Naive thymus-derived CD8-positive, alpha-beta T cell (primary cell): ENCODE data around the gene EMB. TPM values are rescaled to one million over a fixed set of nuclear protein-coding genes. Genes with fewer than 3 reads are reported as not detected.
"Not testable (repeated sequence)": the region's sequence is repeated elsewhere in the genome, so short reads cannot be mapped to it uniquely, and the experiment has no call there.

ENCODE experiments used
- ATAC-seq, 2 donors: fragments of 150-1000 bp; cut with Tn5 transposase in 1 of 2; sonication (Bioruptor Pico), chemical (Tn5 transposase) in 1 of 2; 1 replicate in 1 of 2; 2 replicates in 1 of 2; pipeline ENCODE4 v1.10.0; 2021; ENCODE audit warnings: mild to moderate bottlenecking in 2 of 2, moderate library complexity in 2 of 2
- POLR2A ChIA-PET: fragments of 350-600 bp; sonication (Branson Sonifier 250); formaldehyde crosslinking; loops from one replicate; lab custom pipeline; 2021; ENCODE audit warnings: antibody characterized with exemption; lab: Charles Lee
- DNase-seq, 10 donors: peaks; one replicate each; pipeline versions ENCODE4 v3.0.0 to v3.0.0-alpha.2; 2020 to 2022
- H3K27ac Mint-ChIP-seq, 10 donors: one replicate each; pipeline ENCODE4 v1.8.0; 2020 to 2022; ENCODE audit warnings: mild to moderate bottlenecking in 10 of 10, mixed read lengths in 10 of 10, moderate library complexity in 4 of 10, inconsistent platforms in 1 of 10
- H3K27me3 Mint-ChIP-seq, 5 donors: one replicate each; pipeline ENCODE4 v1.8.0; 2021 to 2022; ENCODE audit warnings: mixed read lengths in 5 of 5
- H3K36me3 Mint-ChIP-seq, 3 donors: one replicate each; pipeline ENCODE4 v1.8.0; 2020 to 2022; ENCODE audit warnings: mixed read lengths in 3 of 3, mild to moderate bottlenecking in 2 of 3, inconsistent platforms in 1 of 3
- H3K4me1 Mint-ChIP-seq, 4 donors: one replicate each; pipeline ENCODE4 v1.8.0; 2021 to 2022; ENCODE audit warnings: mixed read lengths in 4 of 4
- H3K4me3 Mint-ChIP-seq, 10 donors: one replicate each; pipeline ENCODE4 v1.8.0; 2020 to 2022; ENCODE audit warnings: mild to moderate bottlenecking in 10 of 10, mixed read lengths in 10 of 10, moderate library complexity in 6 of 10, inconsistent platforms in 1 of 10
- H3K9me3 Mint-ChIP-seq, 9 donors: one replicate each; pipeline ENCODE4 v1.8.0; 2020 to 2022; ENCODE audit warnings: mixed read lengths in 9 of 9, mild to moderate bottlenecking in 3 of 9, inconsistent platforms in 1 of 9, moderate library complexity in 1 of 9
- polyA plus RNA-seq, 3 donors: library from polyadenylated mRNA; unstranded; fragments of 300-500 nt; fragmentation: Illumina TruSeq; gene quantifications; one replicate each; pipeline ENCODE4 v1.2.3, GENCODE V29; 2021
- total RNA-seq, 8 experiments: library from RNA in 2 of 8; stranded (reverse) in 2 of 8; gene quantifications; one replicate each; pipeline ENCODE4 v1.2.3 and lab custom pipeline; 2021 to 2026

EMB gene
- total and polyA plus RNA-seq, 5 experiments from 2014 or later: 109 to 195 (median 184) TPM

DNA sequence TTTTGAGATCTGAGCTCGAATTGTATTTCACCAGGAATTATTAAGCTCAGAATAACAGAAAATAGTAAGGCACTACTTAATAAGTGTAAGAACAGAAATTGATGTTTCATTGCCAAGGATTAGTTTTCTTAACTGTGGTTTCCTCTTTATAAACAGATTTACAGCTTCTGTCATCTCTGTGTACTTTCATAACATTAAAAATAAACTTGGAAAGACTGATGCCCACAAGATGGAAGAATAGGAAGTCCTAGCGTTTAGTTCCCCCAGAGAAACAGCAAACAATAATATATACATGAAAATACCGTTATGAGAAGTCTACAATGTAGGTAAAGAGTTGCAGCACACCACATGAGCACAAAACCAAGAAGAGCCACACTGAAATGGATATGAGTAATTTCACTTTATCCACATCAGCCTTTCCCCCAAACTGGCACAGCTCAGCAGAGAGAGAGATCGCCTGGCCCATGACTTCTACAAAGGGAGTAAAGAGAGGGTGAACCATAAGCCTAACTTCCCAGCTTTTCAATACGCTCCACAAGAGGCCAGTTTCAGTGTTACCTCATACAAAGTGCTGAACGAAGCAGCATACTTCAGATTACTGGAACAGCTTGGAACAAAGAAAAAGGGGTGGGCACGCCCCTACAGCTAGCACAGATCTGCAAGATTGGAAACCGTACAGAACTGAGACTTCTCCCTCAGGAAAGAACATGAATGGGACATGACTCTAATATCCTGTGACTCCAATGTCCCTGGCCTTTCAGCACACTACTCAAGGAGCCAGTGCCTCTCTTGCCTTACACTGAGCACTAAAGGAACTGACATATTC is 75.4 kb downstream of the EMB start:
- Mint-ChIP-seq H3K27me3 (no peaks in the 10 kb centered on the region), H3K9me3 (peaks cover 3 to 41% (median 22%) of the 10 kb centered on the region in 9 donors), H3K4me1 (peaks cover 16 to 42% (median 33%) of the 10 kb centered on the region in 4 donors), H3K27ac (peak overlapping the region; percentile 26 to 83 (median 58)), H3K36me3 (peaks cover 30 to 46% (median 37%) of the 10 kb centered on the region in 3 donors), H3K4me3 (peak overlapping the region in 1 of 10 donors; percentile 38)
- ATAC-seq (no peak), DNase-seq (no peak)
- POLR2A ChIA-PET: no interaction called here

GRCh38 chr5:50364535-50365309 is 76.4 kb downstream of the EMB start:
- peaks cover 22 to 37% (median 28%) of the 10 kb centered on the region in 3 donors for H3K36me3 Mint-ChIP-seq
- ATAC-seq, H3K27me3 Mint-ChIP-seq: not testable (repeated sequence)
- H3K27ac Mint-ChIP-seq: peak overlapping the region in 9 of 10 donors; percentile 53 to 91 (median 81)
- H3K4me3 Mint-ChIP-seq: peak overlapping the region in 6 of 10 donors; percentile 28 to 70 (median 56)
- POLR2A ChIA-PET: interaction anchor here (0.6 to 0.7 kb wide), 2 partner anchors 76 to 137 kb away, joined by 4 to 7 read pairs; partner anchors contain the start of gene EMB
- DNase-seq: peak in 1 of 10 donors; percentile 7
- peaks cover 14 to 42% (median 31%) of the 10 kb centered on the region in 4 donors for H3K4me1 Mint-ChIP-seq
- peaks cover 0 to 37% (median 22%) of the 10 kb centered on the region in 9 donors for H3K9me3 Mint-ChIP-seq

DNA sequence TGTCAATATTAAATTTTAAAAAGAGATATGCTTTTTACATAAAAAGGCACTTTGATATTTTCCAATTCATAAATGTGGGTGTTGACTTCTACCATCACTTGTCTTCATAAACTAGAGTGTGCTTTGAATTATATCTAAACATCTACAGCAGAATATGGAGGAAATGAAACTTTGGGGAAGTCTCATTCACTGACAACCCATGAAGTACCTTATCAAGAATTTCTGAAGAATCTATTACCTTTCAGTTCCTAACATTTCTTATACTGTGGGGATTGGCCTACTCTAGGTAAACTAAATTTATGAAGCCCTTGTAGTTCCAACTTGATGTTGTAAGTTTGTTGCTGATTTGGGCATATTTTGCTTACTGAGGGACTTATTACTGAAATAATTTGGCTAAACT is 81.9 kb downstream of the EMB start:
- peaks cover 9 to 26% (median 10%) of the 10 kb centered on the region in 3 donors for H3K36me3 Mint-ChIP-seq
- H3K4me1 Mint-ChIP-seq: peaks cover 11 to 18% (median 16%) of the 10 kb centered on the region in 4 donors
- peaks cover 0 to 7% (median 0%) of the 10 kb centered on the region in 9 donors for H3K9me3 Mint-ChIP-seq
- no peaks in the 10 kb centered on the region for H3K27me3 Mint-ChIP-seq
- DNase-seq (no peak), ATAC-seq (no peak)
- no peak overlapping the region for H3K4me3 Mint-ChIP-seq
- H3K27ac Mint-ChIP-seq: no peak overlapping the region
- POLR2A ChIA-PET: no interaction called here

DNA sequence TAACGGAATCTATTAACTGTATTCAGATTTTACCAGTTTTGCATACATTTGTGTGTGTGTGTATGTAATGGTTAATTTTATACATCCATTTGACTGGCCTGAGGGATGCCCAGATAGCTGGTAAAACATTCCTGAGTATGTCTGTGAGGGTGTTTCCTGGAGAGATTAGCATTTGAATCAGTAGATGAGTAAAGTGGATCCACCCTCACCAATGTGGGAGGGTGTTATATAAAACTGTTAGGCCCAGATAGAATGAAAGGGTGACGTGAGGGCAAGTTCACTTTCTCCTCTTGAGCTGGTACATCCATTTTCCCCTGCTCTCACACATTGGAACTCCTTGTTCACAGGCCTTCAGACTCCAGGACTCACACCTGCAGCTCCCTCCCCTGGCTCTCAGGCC is 88.7 kb downstream of the EMB start:
- no peaks in the 10 kb centered on the region for H3K27me3 Mint-ChIP-seq
- ATAC-seq (no peak), DNase-seq (no peak)
- H3K4me1 Mint-ChIP-seq: peaks cover 2 to 15% (median 6%) of the 10 kb centered on the region in 4 donors
- peaks cover 5 to 18% (median 5%) of the 10 kb centered on the region in 3 donors for H3K36me3 Mint-ChIP-seq
- H3K9me3 Mint-ChIP-seq: peaks cover 0 to 6% (median 0%) of the 10 kb centered on the region in 9 donors
- POLR2A ChIA-PET: no interaction called here
- H3K27ac Mint-ChIP-seq: no peak overlapping the region
- H3K4me3 Mint-ChIP-seq: no peak overlapping the region

Other genes starting within 250 kb of the EMB start
- gene PARP8, start 225.3 kb upstream of the EMB start, total RNA-seq: 100 to 1,000 TPM; 149 to 162 TPM
- 10 to 100 TPM; 61.9 to 87.2 (median 67.0) TPM for gene PARP8, start 225.3 kb upstream of the EMB start, polyA plus RNA-seq